OCI-LY1 (cell line): Measurements from ENCODE around the gene NSUN6.

Source experiments
- CTCF ChIP-seq: fragments of 200-600 bp; sonication (generic), shearing (Covaris generic); IDR thresholded peaks from 2 replicates; pipeline ENCODE4 v1.5.1; 2017; ENCODE audit warnings: mild to moderate bottlenecking, antibody characterized with exemption, low read length, moderate library complexity, mixed read lengths
- EZH2 ChIP-seq: fragments of 200-600 bp; sonication (generic), shearing (Covaris generic); IDR thresholded peaks from 2 replicates; pipeline ENCODE4 v1.8.0; 2017; ENCODE audit warnings: borderline replicate concordance, mixed run types, mild to moderate bottlenecking, antibody characterized with exemption, low read length, moderate library complexity, mixed read lengths

GRCh38 chr10:18650404-18650997, 886 bp downstream of the NSUN6 start:
- TF ChIP-seq CTCF (no peak), EZH2 (no peak)
